HCT116 (cell line): ENCODE measurements around the gene DNLZ. TPM values are rescaled to one million over a fixed set of nuclear protein-coding genes. Genes with fewer than 3 reads are reported as not detected.

Experiments used
- ATAC-seq: fragments of 200-7000 bp; cut with Tn5 transposase; 2 replicates; pipeline ENCODE4 v1.9.1; 2020; ENCODE audit warnings: mild to moderate bottlenecking, moderate library complexity
- BruUV-seq: library from RNA; stranded (reverse); fragments of 400-500 nt; replicated peaks from 2 replicates; lab custom pipeline; 2021; lab: Mats Ljungman, UMichigan
- CTCF ChIA-PET: fragments of 300-600 bp; sonication (Branson Sonifier 250); formaldehyde crosslinking; loops from one replicate; lab custom pipeline; 2021; ENCODE audit warnings: antibody characterized with exemption; lab: Charles Lee
- POLR2A ChIA-PET: fragments of 300-600, 350-600 bp; sonication (Branson Sonifier 250); formaldehyde crosslinking; loops from one replicate; lab custom pipeline; 2021; ENCODE audit warnings: antibody characterized with exemption; lab: Charles Lee
- RAD21 ChIA-PET, 2 experiments: fragments of 300-600 bp; sonication (Branson Sonifier 250); formaldehyde crosslinking; loops; one replicate each; lab custom pipeline; 2023; ENCODE audit warnings: low total read pairs in 2 of 2; ENCODE audit not compliant: uncharacterized antibody in 2 of 2, unreplicated experiment in 2 of 2, low non-redundant PET in 1 of 2; lab: Charles Lee
- DNase-seq: peaks from one replicate; pipeline ENCODE4 v3.0.0-alpha.2; 2010; ENCODE audit warnings: low read depth, low spot score
- H2AFZ ChIP-seq: fragments of 200-600 bp; shearing (Covaris generic), sonication (generic); 2 replicates; pipeline ENCODE4 v1.6.1; 2017; ENCODE audit warnings: low read depth, mixed run types, mixed read lengths, antibody characterized with exemption, low read length; ENCODE audit not compliant: poor library complexity, severe bottlenecking
- H3K27ac ChIP-seq: 2 replicates; pipeline ENCODE4 v1.5.1; 2012; ENCODE audit warnings: low read depth, low read length
- H3K27me3 ChIP-seq: fragments of 200-600 bp; sonication (generic); 2 replicates; pipeline ENCODE4 v1.6.1; 2016; ENCODE audit warnings: mixed run types, low read length, mixed read lengths; ENCODE audit not compliant: insufficient read depth
- H3K36me3 ChIP-seq, 2 experiments: fragments of 200-500 bp in 1 of 2; fragments of 200-600 bp in 1 of 2; sonication (Bioruptor generic) in 1 of 2; sonication (generic) in 1 of 2; 2 replicates each; pipeline versions ENCODE4 v1.5.1 to v1.6.1; 2014 to 2016; ENCODE audit warnings: low read length in 2 of 2, inconsistent platforms in 1 of 2, mixed read lengths in 1 of 2, mixed run types in 1 of 2; ENCODE audit not compliant: insufficient read depth in 2 of 2, control insufficient read depth in 1 of 2
- H3K4me1 ChIP-seq, 2 experiments: fragments of 200-600 bp in 1 of 2; sonication (generic) in 1 of 2; 2 replicates each; pipeline versions ENCODE4 v1.5.1 to v1.6.1; 2012 to 2017; ENCODE audit warnings: low read length in 2 of 2, inconsistent platforms in 1 of 2, mild to moderate bottlenecking in 1 of 2, mixed read lengths in 1 of 2, mixed run types in 1 of 2, moderate library complexity in 1 of 2; ENCODE audit not compliant: insufficient read depth in 2 of 2, control insufficient read depth in 1 of 2
- H3K4me2 ChIP-seq: fragments of 200-600 bp; sonication (generic); 2 replicates; pipeline ENCODE4 v1.6.1; 2017; ENCODE audit warnings: mixed run types, low read length, mixed read lengths
- H3K4me3 ChIP-seq, 2 experiments: fragments of 200-600 bp in 1 of 2; sonication (generic) in 1 of 2; replicated peaks in 1 of 2; 2 replicates each; pipeline ENCODE4 v1.5.1; 2011 to 2016; ENCODE audit warnings: low read length in 2 of 2, control low read depth in 1 of 2, low read depth in 1 of 2, mild to moderate bottlenecking in 1 of 2, mixed read lengths in 1 of 2, mixed run types in 1 of 2
- H3K79me2 ChIP-seq: fragments of 200-600 bp; sonication (generic); 2 replicates; pipeline ENCODE4 v1.6.1; 2017; ENCODE audit warnings: mild to moderate bottlenecking, mixed run types, low read length, moderate library complexity, mixed read lengths; ENCODE audit not compliant: insufficient read depth
- H3K9ac ChIP-seq: fragments of 200-600 bp; sonication (generic); 2 replicates; pipeline ENCODE4 v1.6.1; 2016; ENCODE audit warnings: low read length, mixed read lengths
- H3K9me2 ChIP-seq: fragments of 200-600 bp; sonication (generic), shearing (Covaris generic); 2 replicates; pipeline ENCODE4 v1.6.1; 2017; ENCODE audit warnings: mixed run types, mild to moderate bottlenecking, moderate library complexity; ENCODE audit not compliant: insufficient read depth
- H3K9me3 ChIP-seq, 2 experiments: fragments of 200-500 bp in 1 of 2; fragments of 200-600 bp in 1 of 2; sonication (Bioruptor generic) in 1 of 2; sonication (generic) in 1 of 2; 2 replicates each; pipeline ENCODE4 v1.6.1; 2014 to 2017; ENCODE audit warnings: low read length in 2 of 2, mixed read lengths in 2 of 2, inconsistent platforms in 1 of 2, low read depth in 1 of 2, mild to moderate bottlenecking in 1 of 2, mixed run types in 1 of 2, moderate library complexity in 1 of 2; ENCODE audit not compliant: control insufficient read depth in 1 of 2, insufficient read depth in 1 of 2
- H4K20me1 ChIP-seq: fragments of 200-600 bp; sonication (generic), shearing (Covaris generic); 2 replicates; pipeline ENCODE4 v1.6.1; 2017; ENCODE audit warnings: mixed run types, mild to moderate bottlenecking, moderate library complexity; ENCODE audit not compliant: insufficient read depth
- ATF3 ChIP-seq: IDR thresholded peaks from 2 replicates; pipeline ENCODE4 v1.6.1; 2012
- CBX3 ChIP-seq: IDR thresholded peaks from 2 replicates; pipeline ENCODE4 v1.6.1; 2012; ENCODE audit warnings: low read depth
- CEBPB ChIP-seq: IDR thresholded peaks from 2 replicates; pipeline ENCODE4 v1.6.1; 2012; ENCODE audit warnings: low read depth
- CTCF ChIP-seq, 3 experiments: fragments of 200-600 bp in 1 of 3; sonication (generic) in 1 of 3; IDR thresholded peaks in 2 of 3; conservative IDR thresholded peaks in 1 of 3; 2 replicates each; pipeline ENCODE4 v1.5.1; 2012 to 2017; ENCODE audit warnings: low read depth in 2 of 3, low read length in 2 of 3, antibody characterized with exemption in 1 of 3, borderline replicate concordance in 1 of 3, control low read depth in 1 of 3, mild to moderate bottlenecking in 1 of 3, mixed read lengths in 1 of 3, mixed run types in 1 of 3, moderate library complexity in 1 of 3; ENCODE audit not compliant: insufficient read depth in 1 of 3
- EGR1 ChIP-seq: IDR thresholded peaks from 2 replicates; pipeline ENCODE4 v1.6.1; 2012; ENCODE audit warnings: low read depth
- EZH2 ChIP-seq: fragments of 200-600 bp; sonication (generic); IDR thresholded peaks from 2 replicates; pipeline ENCODE4 v1.6.1; 2017; ENCODE audit warnings: antibody characterized with exemption, mixed run types
- EZH2phosphoT487 ChIP-seq: fragments of 200-600 bp; IDR thresholded peaks from 2 replicates; pipeline ENCODE4 v1.6.1; 2018; ENCODE audit warnings: antibody characterized with exemption, borderline replicate concordance
- FOSL1 ChIP-seq: IDR thresholded peaks from 2 replicates; pipeline ENCODE4 v1.6.1; 2012; ENCODE audit warnings: low read depth
- JUND ChIP-seq: IDR thresholded peaks from 2 replicates; pipeline ENCODE4 v1.6.1; 2012
- MAX ChIP-seq: IDR thresholded peaks from 2 replicates; pipeline ENCODE4 v1.6.1; 2012
- POLR2A ChIP-seq: IDR thresholded peaks from 2 replicates; pipeline ENCODE4 v1.7.0; 2011; ENCODE audit warnings: borderline replicate concordance; ENCODE audit not compliant: insufficient read depth, insufficient read length; ENCODE audit errors: extremely low read depth
- POLR2AphosphoS5 ChIP-seq: IDR thresholded peaks from 2 replicates; pipeline ENCODE4 v1.6.1; 2011; ENCODE audit warnings: mild to moderate bottlenecking, low read depth, low read length, moderate library complexity
- REST ChIP-seq: IDR thresholded peaks from 2 replicates; pipeline ENCODE4 v1.6.1; 2012; ENCODE audit warnings: low read depth
- SIN3A ChIP-seq: IDR thresholded peaks from 2 replicates; pipeline ENCODE4 v1.6.1; 2012; ENCODE audit warnings: low read depth
- SP1 ChIP-seq: IDR thresholded peaks from 2 replicates; pipeline ENCODE4 v1.6.1; 2012; ENCODE audit warnings: low read depth
- SRF ChIP-seq: IDR thresholded peaks from 2 replicates; pipeline ENCODE4 v1.6.1; 2012; ENCODE audit warnings: low read depth
- TCF7L2 ChIP-seq: IDR thresholded peaks from 2 replicates; pipeline ENCODE4 v1.7.0; 2011; ENCODE audit warnings: borderline replicate concordance, inconsistent platforms; ENCODE audit not compliant: insufficient read depth, insufficient read length; ENCODE audit errors: extremely low read depth
- YY1 ChIP-seq: IDR thresholded peaks from 2 replicates; pipeline ENCODE4 v1.6.1; 2011; ENCODE audit warnings: low read length, low read depth, moderate library complexity, mild to moderate bottlenecking; ENCODE audit not compliant: insufficient replicate concordance; ENCODE audit errors: extremely low read depth
- ZBTB33 ChIP-seq: IDR thresholded peaks from 2 replicates; pipeline ENCODE4 v1.6.1; 2011; ENCODE audit warnings: mild to moderate bottlenecking, low read length, moderate library complexity; ENCODE audit not compliant: insufficient replicate concordance; ENCODE audit errors: extremely low read depth
- ZFX ChIP-seq: fragments of 450-650 bp; IDR thresholded peaks from 2 replicates; pipeline ENCODE4 v1.6.1; 2017
- intact Hi-C: fragments of 100-400 bp; cut with micrococcal nuclease; formaldehyde crosslinking; loops from 2 replicates; pipeline ENCODE4 v1.10.0; 2022
- total RNA-seq: library from RNA; stranded (reverse); gene quantifications from one replicate; pipeline ENCODE4 v1.2.1, GENCODE V29; 2021; ENCODE audit not compliant: unreplicated experiment

DNLZ gene
- total RNA-seq, 1 experiment from 2014 or later, result 21.9 TPM

- ChIA-PET POLR2A (no interaction called here), CTCF (interaction anchor here (1.0 kb wide), 1 partner anchor 10 kb away, joined by 3 read pairs; no protein-coding TSS in a partner anchor), RAD21 (no interaction called here)
- Histone ChIP-seq H3K27me3 (no peaks in the 10 kb centered on the region), H3K36me3 (no peaks in the 10 kb centered on the region), H3K4me3 (no peak overlapping the region), H3K4me2 (no peak overlapping the region), H3K79me2 (peaks cover 20% of the 10 kb centered on the region; the same call in 1 of the 2 replicates), H3K9me3 (no peaks in the 10 kb centered on the region), H3K9me2 (no peaks in the 10 kb centered on the region), H2AFZ (no peak overlapping the region), H3K9ac (no peak overlapping the region), H4K20me1 (no peaks in the 10 kb centered on the region), H3K4me1 (peaks cover 8 to 25% of the 10 kb centered on the region in 2 experiments; a peak in 3 of 4 replicates), H3K27ac (no peak overlapping the region; the same call in 1 of the 2 replicates)
- DNase-seq, result no peak
- BruUV-seq, result no TSS peak
- no peak for TF ChIP-seq JUND
- no peak for TF ChIP-seq SIN3A
- TF ChIP-seq POLR2AphosphoS5, result no peak
- no peak for TF ChIP-seq EZH2
- no peak for TF ChIP-seq REST
- no peak for TF ChIP-seq CEBPB
- TF ChIP-seq CBX3, result no peak
- TF ChIP-seq CTCF (IDR thresholded peaks at IDR 0.05 in 2 of 3, conservative IDR thresholded peaks at IDR 0.05 in 1 of 3; ENCODE audit: borderline replicate concordance in 1 of 3, insufficient read depth in 1 of 3, low read depth in 2 of 3, low read length in 2 of 3), result no peak
- no peak for TF ChIP-seq TCF7L2
- TF ChIP-seq ZBTB33, result no peak
- no peak for TF ChIP-seq EGR1
- no peak for TF ChIP-seq ATF3
- TF ChIP-seq FOSL1, result no peak
- no peak for TF ChIP-seq SRF
- TF ChIP-seq YY1, result no peak
- no peak for TF ChIP-seq MAX
- no peak for TF ChIP-seq POLR2A
- TF ChIP-seq ZFX, result no peak
- TF ChIP-seq EZH2phosphoT487, result no peak
- no peak for TF ChIP-seq SP1
- intact Hi-C loops, result no loop called here
- no peak for ATAC-seq
These were observed 33.7 kb downstream of the DNLZ start for GRCh38 chr9:136329636-136330405.
